MCF 10A (cell line): ENCODE data around the gene SYNE1. TPM values are rescaled to one million over a fixed set of nuclear protein-coding genes. Genes with fewer than 3 reads are reported as not detected.

Source experiments
- BruUV-seq: library from RNA; stranded (reverse); fragments of 400-500 nt; replicated peaks from 2 replicates; lab custom pipeline; 2021; lab: Mats Ljungman, UMichigan
- CTCF ChIA-PET: fragments of 300-600 bp; sonication (Branson Sonifier 250); formaldehyde crosslinking; extraction: SDS; loops from one replicate; lab custom pipeline; 2021; ENCODE audit warnings: antibody characterized with exemption, inconsistent platforms; lab: Yijun Ruan, JAX
- POLR2A ChIA-PET: fragments of 300-600, 350-650 bp; sonication (Branson Sonifier 250); formaldehyde crosslinking; extraction: SDS; loops from one replicate; lab custom pipeline; 2020; ENCODE audit warnings: antibody characterized with exemption, inconsistent platforms; lab: Yijun Ruan, JAX
- DNase-seq: peaks from one replicate; pipeline ENCODE4 v3.0.0-alpha.2; 2018; ENCODE audit not compliant: unreplicated experiment
- H3K27ac Mint-ChIP-seq: one replicate; pipeline ENCODE4 v1.8.0; 2022; ENCODE audit warnings: mild to moderate bottlenecking, low read depth, mixed read lengths; ENCODE audit not compliant: unreplicated experiment
- H3K27me3 Mint-ChIP-seq: one replicate; pipeline ENCODE4 v1.8.0; 2022; ENCODE audit warnings: mixed read lengths; ENCODE audit not compliant: insufficient read depth, unreplicated experiment
- H3K36me3 Mint-ChIP-seq: one replicate; pipeline ENCODE4 v1.8.0; 2022; ENCODE audit warnings: mild to moderate bottlenecking, moderate library complexity, mixed read lengths; ENCODE audit not compliant: insufficient read depth, unreplicated experiment
- H3K4me1 Mint-ChIP-seq: one replicate; pipeline ENCODE4 v1.8.0; 2022; ENCODE audit warnings: mixed read lengths; ENCODE audit not compliant: insufficient read depth, unreplicated experiment
- H3K4me3 Mint-ChIP-seq: one replicate; pipeline ENCODE4 v1.8.0; 2022; ENCODE audit warnings: mild to moderate bottlenecking, moderate library complexity, mixed read lengths; ENCODE audit not compliant: unreplicated experiment
- H3K9me3 Mint-ChIP-seq: one replicate; pipeline ENCODE4 v1.8.0; 2022; ENCODE audit warnings: mixed read lengths; ENCODE audit not compliant: unreplicated experiment
- CTCF ChIP-seq: fragments of 200-600 bp; IDR thresholded peaks from one replicate; pipeline ENCODE4 v1.8.0; 2022; ENCODE audit warnings: antibody characterized with exemption, mild to moderate bottlenecking; ENCODE audit not compliant: unreplicated experiment
- intact Hi-C: fragments of 100-400 bp; cut with micrococcal nuclease; formaldehyde crosslinking; loops from 2 replicates; pipeline ENCODE4 v1.14.1; 2022
- total RNA-seq: library from RNA; stranded (reverse); gene quantifications from 2 replicates; pipeline ENCODE4 v1.2.3, GENCODE V29; 2022

The SYNE1 gene
- total RNA-seq, 1 experiment from 2014 or later: 25.4 TPM

- Mint-ChIP-seq H3K36me3 (no peaks in the 10 kb centered on the region), H3K27me3 (no peaks in the 10 kb centered on the region), H3K4me1 (peaks cover 8% of the 10 kb centered on the region), H3K4me3 (no peak overlapping the region), H3K9me3 (no peaks in the 10 kb centered on the region), H3K27ac (no peak overlapping the region)
- TF ChIP-seq CTCF: no peak
- DNase-seq: no peak
- no TSS peak for BruUV-seq
- intact Hi-C loops: no loop called here
- POLR2A ChIA-PET: interaction anchor here (1.0 to 3.0 kb wide), 2 partner anchors 9 to 20 kb away, joined by 3 to 14 read pairs; no protein-coding TSS in a partner anchor
- CTCF ChIA-PET: interaction anchor here (0.6 to 2.7 kb wide), 5 partner anchors 9 to 46 kb away, joined by 3 to 16 read pairs (median 4); no protein-coding TSS in a partner anchor
Measured at GRCh38 chr6:152292555-152292954, 344.6 kb downstream of the SYNE1 start.

GRCh38 chr6:152290693-152291092 is 346.5 kb downstream of the SYNE1 start:
- intact Hi-C loops: no loop called here
- TF ChIP-seq CTCF: no peak
- no peak for DNase-seq
- BruUV-seq: no TSS peak
- no peak overlapping the region for H3K27ac Mint-ChIP-seq
- H3K27me3 Mint-ChIP-seq: no peaks in the 10 kb centered on the region
- no peaks in the 10 kb centered on the region for H3K9me3 Mint-ChIP-seq
- H3K4me1 Mint-ChIP-seq: peaks cover 7% of the 10 kb centered on the region
- ChIA-PET CTCF (interaction anchor here (2.2 kb wide), 1 partner anchor 11 kb away, joined by 8 read pairs; no protein-coding TSS in a partner anchor), POLR2A (interaction anchor here (0.6 to 3.0 kb wide), 2 partner anchors 11 to 821 kb away, joined by 3 to 14 read pairs; no protein-coding TSS in a partner anchor)
- no peak overlapping the region for H3K4me3 Mint-ChIP-seq
- H3K36me3 Mint-ChIP-seq: peaks cover under 1% of the 10 kb centered on the region

- intact Hi-C loops: no loop called here
- no peak for TF ChIP-seq CTCF
- Mint-ChIP-seq H3K36me3 (peaks cover 23% of the 10 kb centered on the region), H3K27ac (no peak overlapping the region), H3K4me3 (no peak overlapping the region), H3K4me1 (peaks cover 6% of the 10 kb centered on the region), H3K27me3 (no peaks in the 10 kb centered on the region), H3K9me3 (no peaks in the 10 kb centered on the region)
- BruUV-seq: no TSS peak
- ChIA-PET POLR2A (interaction anchor here (0.6 to 1.4 kb wide), 2 partner anchors 24 to 299 kb away, joined by 3 to 4 read pairs; no protein-coding TSS in a partner anchor), CTCF (interaction anchor here (0.6 to 1.5 kb wide), 4 partner anchors 9 to 512 kb away, joined by 3 to 4 read pairs (median 3); no protein-coding TSS in a partner anchor)
- no peak for DNase-seq
Measured at GRCh38 chr6:152277826-152278329, 359.3 kb downstream of the SYNE1 start.

GRCh38 chr6:152273638-152274037 is 363.5 kb downstream of the SYNE1 start:
- intact Hi-C loops: no loop called here
- H3K27me3 Mint-ChIP-seq: no peaks in the 10 kb centered on the region
- DNase-seq: peak; percentile 29
- H3K9me3 Mint-ChIP-seq: no peaks in the 10 kb centered on the region
- H3K27ac Mint-ChIP-seq: peak overlapping the region; percentile 75
- H3K4me1 Mint-ChIP-seq: peaks cover 26% of the 10 kb centered on the region
- CTCF ChIA-PET: interaction anchor here (0.5 to 3.8 kb wide), 13 partner anchors 19 to 796 kb away, joined by 3 to 23 read pairs (median 4); no protein-coding TSS in a partner anchor
- H3K4me3 Mint-ChIP-seq: no peak overlapping the region
- peak; percentile 13 for TF ChIP-seq CTCF
- H3K36me3 Mint-ChIP-seq: peaks cover 19% of the 10 kb centered on the region
- no TSS peak for BruUV-seq
- POLR2A ChIA-PET: interaction anchor here (1.0 to 4.7 kb wide), 3 partner anchors 18 to 28 kb away, joined by 4 to 40 read pairs (median 4); no protein-coding TSS in a partner anchor
